AG10803 (cell line): ENCODE data around the gene SMURF1.
A peak's percentile ranks its signal among the peaks of the same experiment; 100 is the strongest.

ENCODE experiments used
- DNase-seq: peaks from one replicate; pipeline ENCODE4 v3.0.0; 2010; ENCODE audit warnings: low read depth
- H3K4me3 ChIP-seq: 2 replicates; pipeline ENCODE4 v1.5.1; 2011; ENCODE audit warnings: mild to moderate bottlenecking, low read length, control low read depth
- TF ChIP-seq, protein P1 (sequence below): conservative IDR thresholded peaks from 2 replicates; pipeline ENCODE4 v1.5.1; 2011; ENCODE audit warnings: mild to moderate bottlenecking, low read length, control low read depth, inconsistent platforms

SMURF1 gene

DNA sequence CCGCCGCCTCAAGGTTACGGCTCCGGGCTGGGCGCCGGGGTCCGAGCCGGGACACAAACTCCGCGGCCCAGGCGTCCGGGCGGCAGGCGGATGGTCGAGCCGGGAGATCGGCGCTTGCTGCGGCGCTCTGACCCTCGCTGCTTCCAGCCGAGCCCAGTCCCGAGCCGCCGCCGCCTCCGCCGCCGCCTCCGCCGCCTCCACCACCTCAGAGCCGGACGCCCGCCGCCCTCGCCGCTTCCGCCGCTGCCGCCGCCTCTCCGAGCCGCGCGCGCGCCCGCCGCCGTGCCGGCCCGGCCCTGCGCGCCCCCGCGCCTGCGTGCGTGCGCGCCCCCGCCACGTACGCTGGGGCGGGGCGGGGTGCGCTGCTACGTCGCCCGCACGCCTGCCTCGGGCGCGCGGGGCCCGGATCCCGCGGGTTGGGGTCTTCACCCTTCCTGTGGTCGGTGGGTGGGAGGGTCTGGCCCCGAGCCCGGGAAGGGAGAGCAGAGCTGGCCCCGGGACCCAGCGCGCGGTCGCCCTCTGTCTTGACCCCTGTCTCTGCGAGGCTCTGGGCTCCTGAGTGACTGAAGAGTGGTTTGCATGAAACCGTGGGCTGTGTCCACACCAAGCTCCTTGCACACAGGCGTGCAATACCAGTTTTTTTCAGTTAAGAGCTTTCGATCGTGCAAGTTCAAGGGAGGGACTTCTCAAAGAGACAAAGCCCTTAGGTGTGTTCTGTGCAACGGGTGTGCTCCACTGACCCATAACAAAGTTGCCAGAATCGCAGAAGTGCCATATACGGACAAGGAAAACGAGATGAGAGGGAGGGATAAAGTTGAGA is at the start of gene SMURF1:
TSS of gene SMURF1 (minus strand) at position 256 of the 820 bp plus-strand sequence. CDS start 328 bp downstream, outside the sequence.
- TF ChIP-seq, protein P1, sequence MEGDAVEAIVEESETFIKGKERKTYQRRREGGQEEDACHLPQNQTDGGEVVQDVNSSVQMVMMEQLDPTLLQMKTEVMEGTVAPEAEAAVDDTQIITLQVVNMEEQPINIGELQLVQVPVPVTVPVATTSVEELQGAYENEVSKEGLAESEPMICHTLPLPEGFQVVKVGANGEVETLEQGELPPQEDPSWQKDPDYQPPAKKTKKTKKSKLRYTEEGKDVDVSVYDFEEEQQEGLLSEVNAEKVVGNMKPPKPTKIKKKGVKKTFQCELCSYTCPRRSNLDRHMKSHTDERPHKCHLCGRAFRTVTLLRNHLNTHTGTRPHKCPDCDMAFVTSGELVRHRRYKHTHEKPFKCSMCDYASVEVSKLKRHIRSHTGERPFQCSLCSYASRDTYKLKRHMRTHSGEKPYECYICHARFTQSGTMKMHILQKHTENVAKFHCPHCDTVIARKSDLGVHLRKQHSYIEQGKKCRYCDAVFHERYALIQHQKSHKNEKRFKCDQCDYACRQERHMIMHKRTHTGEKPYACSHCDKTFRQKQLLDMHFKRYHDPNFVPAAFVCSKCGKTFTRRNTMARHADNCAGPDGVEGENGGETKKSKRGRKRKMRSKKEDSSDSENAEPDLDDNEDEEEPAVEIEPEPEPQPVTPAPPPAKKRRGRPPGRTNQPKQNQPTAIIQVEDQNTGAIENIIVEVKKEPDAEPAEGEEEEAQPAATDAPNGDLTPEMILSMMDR: 0 out of 2 replicates have a peak, but pooled peaks have one; percentile 17
- peak; percentile 57 for DNase-seq
- peak within 1 kb of the TSS; percentile 77 for H3K4me3 ChIP-seq

DNA sequence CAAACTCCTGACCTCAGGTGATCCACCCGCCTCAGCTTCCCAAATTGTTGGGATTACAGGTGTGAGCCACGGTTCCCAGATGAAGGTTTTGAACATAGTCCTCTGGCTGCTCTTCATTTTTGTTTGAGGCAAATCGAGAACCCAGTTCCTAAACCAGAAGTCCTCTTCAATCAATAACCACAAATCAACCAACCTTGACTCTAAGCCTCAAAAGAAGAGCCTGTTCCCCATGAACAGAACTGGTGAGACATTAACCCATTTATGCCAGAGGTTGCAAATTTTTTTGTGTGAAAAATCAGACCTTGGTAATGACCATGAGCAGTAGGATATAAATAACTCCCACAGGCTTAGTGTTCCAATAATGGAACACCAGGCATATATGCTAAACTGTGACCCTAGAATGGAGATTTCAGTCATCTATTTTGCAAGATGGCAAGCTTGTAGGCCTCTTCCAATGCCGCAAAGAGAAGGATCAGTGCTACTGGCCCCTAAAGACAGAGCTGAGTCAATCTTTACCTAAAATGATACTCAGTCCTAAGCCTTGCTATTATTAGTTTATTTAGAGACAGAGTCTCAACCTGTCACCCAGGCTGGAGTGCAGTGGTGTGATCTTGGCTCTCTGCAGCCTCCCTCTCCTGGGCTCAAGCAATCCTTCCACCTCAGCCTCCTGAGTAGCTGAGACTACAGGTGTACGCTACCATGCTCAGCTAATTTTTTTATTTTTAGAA is 48.1 kb upstream of the SMURF1 start:
- TF ChIP-seq, protein P1: no peak
- no peak for DNase-seq

DNA sequence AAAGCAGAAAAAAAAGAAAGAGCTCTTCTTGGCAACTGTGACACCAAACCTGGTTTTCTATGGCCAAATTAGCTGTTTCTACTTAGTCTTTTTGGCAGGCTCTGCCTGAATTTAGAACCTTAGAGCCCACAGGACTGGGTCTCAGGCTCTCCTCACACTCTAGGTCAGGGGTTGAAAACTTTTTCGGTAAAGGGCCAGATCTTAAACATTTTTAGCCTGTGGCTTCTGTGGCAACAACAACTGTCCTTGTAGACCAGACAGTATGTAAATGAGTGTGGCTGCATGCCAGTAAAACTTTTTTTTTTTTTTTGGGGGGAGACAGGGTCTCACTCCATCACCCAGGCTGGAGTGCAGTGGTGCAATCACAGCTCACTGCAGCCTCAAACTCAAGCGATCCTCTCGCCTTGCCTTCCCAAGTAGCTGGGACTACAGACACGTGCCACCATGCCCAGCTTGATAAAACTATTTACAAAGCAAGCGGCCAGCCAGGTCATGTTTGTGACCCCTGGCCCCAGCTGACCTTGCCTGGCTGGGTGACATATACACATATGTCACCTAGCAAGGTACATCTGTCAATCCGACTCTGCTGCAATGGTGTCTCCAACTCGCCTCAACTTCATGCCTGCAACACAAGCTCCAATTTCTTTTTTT is 46.6 kb upstream of the SMURF1 start:
- TF ChIP-seq, protein P1: no peak
- no peak for DNase-seq

More for the DNA sequence above, 48.1 kb upstream of the SMURF1 start:
- H3K4me3 ChIP-seq: no peak overlapping the region

DNA sequence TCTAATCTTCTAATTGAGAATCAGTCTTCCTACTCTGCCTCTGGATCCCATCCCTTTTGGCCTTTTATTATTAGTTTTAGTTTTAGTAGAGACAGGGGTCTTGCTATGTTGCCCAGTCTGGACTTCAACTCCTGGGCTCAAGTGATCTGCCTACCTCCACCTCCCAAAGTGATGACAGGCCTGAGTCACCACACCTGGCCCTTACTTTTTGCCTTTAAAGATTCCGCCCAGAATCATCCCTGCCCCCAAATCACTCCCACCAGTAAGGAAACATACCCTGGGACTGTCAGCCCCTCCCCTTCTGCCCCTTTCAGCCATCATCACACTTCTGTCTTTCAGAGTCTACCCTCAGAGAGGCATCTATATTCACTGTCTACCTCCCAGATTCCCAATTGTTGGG is 45.3 kb upstream of the SMURF1 start:
- TF ChIP-seq, protein P1: no peak
- DNase-seq: no peak

More for the DNA sequence above, 46.6 kb upstream of the SMURF1 start:
- no peak overlapping the region for H3K4me3 ChIP-seq

DNA sequence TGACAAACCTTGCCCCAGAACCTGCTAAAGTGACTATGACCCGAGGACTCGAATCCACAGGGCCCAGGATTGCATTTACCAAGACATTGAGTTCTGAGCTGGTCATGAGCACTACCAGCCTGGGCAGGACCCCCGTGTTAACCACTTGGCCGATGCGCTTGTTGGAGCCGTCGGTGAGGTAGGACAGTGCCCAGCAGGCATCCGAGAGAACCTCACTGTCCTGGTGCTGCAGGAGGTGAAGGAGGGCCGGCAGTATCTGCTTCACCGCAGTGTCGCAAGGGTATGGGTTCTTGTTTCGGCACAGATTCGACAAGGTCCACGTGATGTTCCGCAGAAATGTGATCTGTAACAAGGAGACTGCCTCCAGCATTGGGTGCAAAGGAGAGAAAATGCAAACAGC is 44.3 kb upstream of the SMURF1 start:
- TF ChIP-seq, protein P1: no peak
- H3K4me3 ChIP-seq: no peak overlapping the region
- no peak for DNase-seq

More for the DNA sequence above, 45.3 kb upstream of the SMURF1 start:
- H3K4me3 ChIP-seq: no peak overlapping the region

DNA sequence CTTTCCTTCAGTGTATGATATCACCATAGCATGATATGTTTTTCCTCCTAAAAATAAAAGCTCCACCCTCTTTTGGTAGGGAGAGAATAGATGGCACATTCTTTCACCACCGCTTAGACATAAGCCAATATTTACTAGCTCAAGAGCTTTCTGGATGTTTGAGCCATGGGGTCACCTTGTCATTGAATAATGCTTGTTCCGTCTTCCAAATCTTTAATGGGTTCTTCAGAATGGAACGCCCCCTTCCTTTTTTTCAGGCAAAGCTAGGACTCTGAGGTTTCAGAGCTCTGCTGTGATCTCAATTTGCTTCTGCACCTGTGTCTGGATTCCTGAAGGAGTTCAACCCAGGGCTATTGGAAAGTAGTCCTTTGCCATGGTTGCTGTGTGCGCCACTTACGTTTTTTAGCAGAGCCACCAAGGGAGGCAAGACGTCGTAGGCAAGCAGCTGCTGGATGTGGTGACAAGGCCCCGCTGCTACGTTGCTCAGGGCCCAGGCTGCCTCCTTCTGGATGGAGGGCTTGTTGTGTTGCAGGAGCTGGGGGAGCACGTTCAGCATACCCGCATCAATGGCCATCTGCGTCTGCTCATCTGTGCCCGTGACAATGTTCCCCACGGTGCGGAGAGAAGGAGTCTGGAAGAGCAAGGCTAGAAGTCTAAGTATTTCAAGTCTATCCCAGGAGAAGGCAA is 40.8 kb upstream of the SMURF1 start:
- no peak overlapping the region for H3K4me3 ChIP-seq
- no peak for DNase-seq
- TF ChIP-seq, protein P1: no peak
